GM18868 (cell line): ENCODE measurements around the gene TMEM132C.

ENCODE experiments used
- ATAC-seq: cut with Tn5 transposase; IDR thresholded peaks from one replicate; pipeline ENCODE4 v1.9.1; 2021; ENCODE audit warnings: mild to moderate bottlenecking, moderate library complexity; ENCODE audit not compliant: unreplicated experiment

The TMEM132C gene

DNA sequence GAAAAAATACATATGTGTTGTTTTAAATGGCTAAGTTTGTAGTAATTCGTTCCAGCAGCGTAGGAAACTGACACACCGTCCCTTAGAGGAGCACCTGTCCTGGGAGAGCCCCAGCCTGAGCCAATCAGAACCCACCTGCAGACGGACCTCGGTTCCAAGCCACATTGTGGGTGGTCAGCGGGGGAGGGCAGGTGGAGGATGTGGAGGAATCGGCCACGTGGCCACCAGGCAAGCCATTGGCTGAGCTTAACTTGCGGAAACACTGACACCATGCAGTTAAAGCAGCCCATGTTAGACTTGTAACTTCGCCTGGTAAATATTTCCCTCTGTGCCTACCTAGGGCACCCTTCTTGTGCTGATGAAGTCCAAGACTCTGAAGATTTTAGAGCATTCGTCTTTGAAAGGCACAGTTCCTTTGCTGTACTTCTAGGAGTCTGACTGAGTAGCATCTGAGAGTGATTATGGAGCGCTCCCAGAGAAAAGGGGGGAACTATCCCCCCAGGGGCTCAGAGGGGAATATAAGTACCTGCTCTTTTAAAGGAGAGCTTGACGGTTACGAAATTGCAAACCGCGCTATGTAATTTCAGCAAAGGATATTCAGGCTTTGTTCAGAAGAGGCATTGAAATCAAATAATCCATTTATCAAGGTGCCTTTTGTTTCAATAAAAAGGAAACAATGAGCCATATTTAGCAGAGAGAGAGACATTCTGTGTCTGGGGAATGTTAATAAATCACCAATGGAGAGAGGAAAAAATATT is 135.7 kb downstream of the TMEM132C start:
- no peak for ATAC-seq

DNA sequence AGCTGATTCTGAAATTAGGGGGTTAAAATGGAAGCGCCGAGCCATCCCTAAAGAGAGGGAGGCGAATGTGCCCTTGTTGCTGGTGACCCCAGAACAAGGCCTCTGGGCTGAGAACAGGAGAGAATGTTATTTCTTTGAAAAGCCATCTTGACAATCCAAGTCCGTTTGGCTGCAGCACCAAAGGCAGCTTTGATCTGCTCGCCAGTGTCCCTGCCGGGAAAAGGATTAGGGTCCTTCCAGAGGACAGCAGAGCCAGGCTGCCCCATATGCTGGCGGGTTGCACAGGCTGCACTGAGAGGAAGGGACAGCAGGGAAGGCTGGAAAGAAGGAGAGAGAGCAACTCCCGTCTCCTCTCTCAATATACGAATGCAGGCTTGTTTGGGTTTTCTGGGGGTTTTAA is 141.7 kb downstream of the TMEM132C start:
- no peak for ATAC-seq

- no peak for ATAC-seq
Measured at GRCh38 chr12:128415036-128415560, 148.1 kb downstream of the TMEM132C start.

- ATAC-seq = no peak
Measured at GRCh38 chr12:128418944-128419343, 152.0 kb downstream of the TMEM132C start.

- ATAC-seq = no peak
Measured at GRCh38 chr12:128420163-128420562, 153.2 kb downstream of the TMEM132C start.

- ATAC-seq = no peak
Measured at GRCh38 chr12:128421375-128421774, 154.4 kb downstream of the TMEM132C start.

DNA sequence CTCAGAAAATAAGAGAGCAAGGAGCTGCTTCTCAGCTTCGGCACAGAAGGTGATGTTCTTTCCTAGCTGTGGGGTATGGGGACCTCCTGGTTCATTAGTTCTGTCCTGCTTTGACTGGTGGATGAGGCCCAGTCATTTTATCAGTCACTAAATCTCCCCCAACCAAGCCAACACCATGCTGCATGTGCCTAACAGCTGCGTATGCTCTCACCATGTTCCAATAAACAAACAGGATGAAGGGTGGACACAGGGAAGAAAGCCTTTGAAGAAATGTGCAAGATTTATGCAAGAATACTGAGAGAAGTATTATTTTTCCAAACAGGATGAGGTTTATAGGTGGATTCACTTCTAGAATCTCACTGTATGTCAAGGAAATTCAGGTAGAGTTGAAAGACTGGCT is 156.2 kb downstream of the TMEM132C start:
- no peak for ATAC-seq

- ATAC-seq = no peak
Measured at GRCh38 chr12:128424931-128425431, 158.0 kb downstream of the TMEM132C start.

DNA sequence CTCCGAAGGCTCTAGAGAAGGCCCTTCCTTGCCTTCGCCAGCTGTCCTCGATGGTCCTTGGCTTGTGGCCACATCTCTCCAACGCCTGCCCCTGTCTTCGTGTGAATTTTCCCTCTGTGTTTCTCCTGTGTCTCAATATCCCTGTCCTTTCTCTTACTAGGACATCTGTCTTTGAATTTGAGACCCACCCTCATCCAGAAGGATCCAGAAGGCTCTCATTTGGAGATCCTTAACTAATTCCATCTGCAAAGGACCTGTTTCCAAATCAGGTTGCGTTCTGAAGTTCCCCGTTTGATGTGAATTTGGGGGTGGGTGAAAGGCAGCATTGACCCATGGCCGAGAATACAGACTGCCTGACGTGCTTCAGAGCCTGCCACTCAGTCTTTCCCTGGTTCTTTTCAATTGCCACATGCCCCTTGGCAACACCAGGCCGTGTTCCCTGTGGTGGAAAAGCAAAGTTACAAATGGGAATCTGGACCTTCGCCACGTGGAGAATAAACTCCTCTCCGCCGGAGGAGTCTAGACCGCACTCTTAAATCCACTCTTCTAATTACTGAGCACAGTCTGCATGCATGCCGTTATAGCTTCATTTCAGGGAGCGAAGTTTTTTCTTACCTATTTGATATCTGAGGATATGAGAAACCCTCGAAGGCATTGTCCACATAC is 158.8 kb downstream of the TMEM132C start:
- ATAC-seq = no peak

DNA sequence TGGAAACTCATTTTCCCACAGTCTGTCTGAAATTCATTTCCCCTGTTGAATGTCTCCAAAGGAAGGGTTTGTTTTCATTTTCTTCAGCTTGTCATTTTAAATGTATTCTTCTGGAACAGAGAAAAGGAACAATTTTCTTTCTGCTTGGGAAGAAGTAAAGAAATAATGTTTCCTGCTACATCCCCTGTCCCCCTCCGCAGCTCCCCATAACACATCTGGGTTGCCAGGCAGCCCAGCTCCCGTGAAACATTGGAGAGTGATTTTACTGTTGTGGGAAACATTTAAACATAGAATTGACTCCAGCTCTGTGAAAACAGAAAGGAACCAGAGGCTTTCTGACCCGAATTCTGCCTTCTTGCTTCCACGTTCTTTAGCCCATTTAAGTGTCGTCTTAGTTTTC is 159.5 kb downstream of the TMEM132C start:
- ATAC-seq = no peak

GRCh38 chr12:128439796-128440195 is 172.8 kb downstream of the TMEM132C start:
- no peak for ATAC-seq

DNA sequence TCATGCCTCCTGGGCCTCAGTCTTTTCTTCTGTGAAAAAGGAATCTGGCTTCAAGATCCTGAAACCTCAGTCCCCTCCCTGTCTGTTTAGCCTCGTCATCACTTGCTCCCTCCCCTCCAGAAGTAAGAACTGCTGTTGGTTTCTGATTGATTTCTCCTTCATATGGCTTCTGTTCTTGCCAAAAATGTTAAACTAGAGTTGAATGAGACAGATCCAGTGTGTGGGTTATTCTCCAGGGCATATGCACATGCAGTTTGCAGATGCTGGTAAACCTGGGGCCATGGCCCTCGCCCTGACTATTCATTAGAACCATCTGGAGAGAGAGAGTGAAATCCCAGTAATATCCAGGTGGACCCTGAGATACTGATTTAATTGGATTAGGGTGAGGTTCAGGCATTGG is 175.1 kb downstream of the TMEM132C start:
- ATAC-seq = no peak

DNA sequence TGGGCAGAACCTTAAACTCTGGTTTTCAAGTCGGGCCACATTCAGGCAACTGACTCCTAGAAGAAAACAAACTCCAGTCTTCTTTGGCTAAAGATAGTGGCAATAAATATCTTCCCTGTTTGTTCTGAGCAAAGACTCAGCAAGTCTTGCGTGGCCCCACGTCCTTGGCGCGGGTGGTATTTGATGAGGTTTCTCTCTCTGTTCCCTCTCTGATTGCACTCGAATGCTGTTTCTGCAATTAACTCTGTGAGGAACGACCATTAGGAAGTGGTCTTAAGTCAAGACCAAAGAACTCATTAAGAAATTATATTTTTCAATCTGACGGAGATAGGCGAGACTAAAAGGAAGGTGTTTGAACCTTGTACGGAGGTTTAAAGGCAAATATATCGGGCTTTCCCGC is 177.6 kb downstream of the TMEM132C start:
- no peak for ATAC-seq

DNA sequence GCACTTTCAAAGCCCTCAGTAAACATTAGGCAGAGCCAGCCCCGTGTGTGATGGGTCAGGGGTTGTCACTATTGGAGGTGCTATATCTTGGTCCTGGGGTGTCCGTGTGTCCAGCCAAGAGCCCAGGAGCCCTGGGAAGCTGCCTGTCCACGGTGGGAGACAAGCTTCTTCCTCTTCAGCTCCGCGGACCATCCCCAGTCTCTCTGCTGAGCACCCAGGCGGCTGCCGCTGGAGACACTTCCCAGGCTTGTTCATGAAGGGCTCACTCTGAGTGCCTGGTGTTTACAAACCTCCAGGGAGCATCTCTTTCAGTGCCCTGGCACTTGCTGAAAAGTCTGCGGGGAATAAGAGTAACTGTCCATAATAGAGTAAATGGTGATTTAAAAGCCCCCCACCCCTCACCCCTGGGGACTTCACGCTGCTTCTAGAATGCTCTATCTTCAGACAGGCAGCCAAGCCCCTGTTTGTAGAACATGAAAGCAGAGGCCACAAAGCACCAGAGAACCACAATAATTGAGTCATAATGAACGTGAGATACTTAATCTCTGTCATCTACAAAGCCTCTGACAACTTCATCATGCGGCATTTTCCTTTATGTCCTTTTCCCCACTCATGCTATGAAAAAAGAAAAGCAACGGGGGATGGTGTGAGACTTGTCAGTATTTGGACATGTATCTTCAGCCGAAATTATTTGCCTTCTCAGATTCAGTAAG is 178.6 kb downstream of the TMEM132C start:
- no peak for ATAC-seq

- no peak for ATAC-seq
Measured at GRCh38 chr12:128449146-128449894, 182.3 kb downstream of the TMEM132C start.

DNA sequence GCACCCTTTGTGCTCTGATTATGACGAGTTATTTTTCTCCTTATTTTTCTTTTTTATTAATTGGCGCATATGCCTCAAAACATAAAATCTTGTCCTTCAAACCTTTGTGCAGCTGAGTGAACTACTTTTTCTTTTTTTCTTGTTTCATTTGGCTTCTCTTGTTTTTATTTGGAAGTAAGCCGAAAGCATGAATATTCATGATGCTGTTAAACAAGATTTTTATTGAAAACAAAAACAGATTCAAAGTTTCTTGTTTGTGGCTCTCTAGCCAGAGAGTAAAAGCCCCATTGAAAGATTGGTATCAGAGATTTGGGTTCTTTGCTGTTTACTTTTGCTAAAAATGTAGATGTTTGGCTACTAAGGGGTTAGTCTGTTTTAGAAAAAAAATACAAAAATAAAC is 183.8 kb downstream of the TMEM132C start:
- ATAC-seq = no peak

DNA sequence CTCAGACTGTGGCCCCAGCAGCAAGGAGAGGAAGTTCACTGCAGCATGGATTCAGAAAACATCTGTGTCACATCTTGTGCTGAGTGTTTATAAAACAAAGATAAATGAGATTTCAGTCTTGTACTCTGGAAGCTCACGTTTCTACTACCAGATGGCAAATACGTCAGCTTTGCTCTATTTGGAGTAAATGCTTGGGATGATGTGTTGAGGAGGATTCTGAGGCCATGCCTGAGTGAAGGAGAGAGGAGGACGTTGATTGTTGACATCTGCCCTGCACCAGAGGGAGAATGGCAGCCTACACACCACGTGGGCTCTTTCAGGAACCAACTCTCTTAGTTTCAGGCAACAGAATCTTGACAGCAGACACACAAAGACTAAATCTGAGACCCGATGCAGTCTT is 188.9 kb downstream of the TMEM132C start:
- no peak for ATAC-seq

DNA sequence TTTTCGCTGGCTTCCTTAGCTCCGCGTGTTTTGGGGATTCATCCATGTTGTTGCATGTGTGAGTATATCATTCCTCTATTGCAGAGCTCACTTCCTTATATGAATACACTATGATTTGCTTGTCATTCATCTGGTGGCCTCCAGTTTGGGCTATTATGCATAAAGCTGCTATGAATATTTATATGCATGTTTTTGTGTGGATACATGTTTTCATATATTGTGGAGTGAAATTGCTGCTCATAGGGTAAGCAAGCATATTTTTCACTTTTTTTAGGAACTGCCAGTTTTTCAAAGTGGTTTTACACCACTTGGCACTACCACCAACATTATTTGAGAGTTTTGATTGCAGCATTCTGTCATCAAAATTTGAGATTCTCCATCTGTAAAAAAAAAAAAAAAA is 190.0 kb downstream of the TMEM132C start:
- ATAC-seq = no peak

- ATAC-seq = no peak
Measured at GRCh38 chr12:128458301-128458974, 191.5 kb downstream of the TMEM132C start.

GRCh38 chr12:128459067-128459466 is 192.1 kb downstream of the TMEM132C start:
- ATAC-seq = no peak
